ENCODE results near the gene RDX.
"Not testable (repeated sequence)": the region's sequence is repeated elsewhere in the genome, so short reads cannot be mapped to it uniquely, and the experiment has no call there.

Gene RDX

GRCh38 chr11:110199184-110199981, 97.0 kb downstream of the RDX start:
- no peak for DNase-seq

- no peak for DNase-seq
These were observed 98.2 kb downstream of the RDX start for GRCh38 chr11:110198031-110198729.

- no peak for DNase-seq
These were observed 99.5 kb downstream of the RDX start for GRCh38 chr11:110196884-110197420.

- DNase-seq: no peak
These were observed 100.1 kb downstream of the RDX start for GRCh38 chr11:110196241-110196754.

- DNase-seq: not testable (repeated sequence)
These were observed 102.1 kb downstream of the RDX start for GRCh38 chr11:110194211-110194766.

- not testable (repeated sequence) for DNase-seq
These were observed 103.7 kb downstream of the RDX start for GRCh38 chr11:110192604-110193282.

- no peak for DNase-seq
These were observed 105.5 kb downstream of the RDX start for GRCh38 chr11:110190885-110191284.

- no peak for DNase-seq
These were observed 108.7 kb downstream of the RDX start for GRCh38 chr11:110187731-110188130.

GRCh38 chr11:110186867-110187266, 109.5 kb downstream of the RDX start:
- no peak for DNase-seq

- DNase-seq: no peak
These were observed 110.0 kb downstream of the RDX start for GRCh38 chr11:110186456-110186855.

GRCh38 chr11:110185599-110185998, 110.8 kb downstream of the RDX start:
- DNase-seq: no peak

GRCh38 chr11:110185121-110185591, 111.3 kb downstream of the RDX start:
- DNase-seq: no peak

GRCh38 chr11:110184456-110184855, 112.0 kb downstream of the RDX start:
- DNase-seq: no peak

- DNase-seq: no peak
These were observed 113.5 kb downstream of the RDX start for GRCh38 chr11:110182886-110183285.

GRCh38 chr11:110179064-110179463, 117.3 kb downstream of the RDX start:
- no peak for DNase-seq

- no peak for DNase-seq
These were observed 119.3 kb downstream of the RDX start for GRCh38 chr11:110177086-110177456.

- DNase-seq: no peak
These were observed 119.9 kb downstream of the RDX start for GRCh38 chr11:110176366-110177085.

- DNase-seq: no peak
These were observed 121.6 kb downstream of the RDX start for GRCh38 chr11:110174645-110175310.

- peak; percentile 37 to 43 for DNase-seq
These were observed 122.4 kb downstream of the RDX start for GRCh38 chr11:110173811-110174644.

GRCh38 chr11:110172468-110173065, 123.8 kb downstream of the RDX start:
- DNase-seq: no peak

All from activated CD4-positive, alpha-beta T cell treated with anti-CD3 and anti-CD28 coated beads, Interleukin-2, amount 50 U/mL, for 4 hours (primary cell).